ENCODE data around the gene NELL1.

Gene NELL1

DNA sequence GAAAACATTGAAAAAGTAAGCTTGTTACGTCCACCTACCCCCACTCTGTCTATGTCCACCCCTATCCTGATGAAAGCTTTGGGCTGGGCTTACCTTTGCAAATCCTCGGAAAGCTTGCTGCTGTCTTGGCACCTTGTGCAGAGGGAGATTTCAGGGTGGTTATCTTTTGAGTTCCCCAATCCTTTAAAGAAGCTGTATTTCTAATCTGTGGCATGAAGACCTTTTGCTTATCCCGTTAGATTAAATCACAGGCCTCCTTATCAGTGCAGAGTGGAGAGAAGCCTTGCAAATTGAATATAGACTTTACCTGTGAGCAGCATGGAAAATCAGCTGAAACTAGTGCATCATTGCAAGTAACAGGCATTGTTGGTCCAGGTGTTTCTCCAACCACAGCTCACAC is 942.9 kb downstream of the NELL1 start:
- TF ChIP-seq, protein P1, sequence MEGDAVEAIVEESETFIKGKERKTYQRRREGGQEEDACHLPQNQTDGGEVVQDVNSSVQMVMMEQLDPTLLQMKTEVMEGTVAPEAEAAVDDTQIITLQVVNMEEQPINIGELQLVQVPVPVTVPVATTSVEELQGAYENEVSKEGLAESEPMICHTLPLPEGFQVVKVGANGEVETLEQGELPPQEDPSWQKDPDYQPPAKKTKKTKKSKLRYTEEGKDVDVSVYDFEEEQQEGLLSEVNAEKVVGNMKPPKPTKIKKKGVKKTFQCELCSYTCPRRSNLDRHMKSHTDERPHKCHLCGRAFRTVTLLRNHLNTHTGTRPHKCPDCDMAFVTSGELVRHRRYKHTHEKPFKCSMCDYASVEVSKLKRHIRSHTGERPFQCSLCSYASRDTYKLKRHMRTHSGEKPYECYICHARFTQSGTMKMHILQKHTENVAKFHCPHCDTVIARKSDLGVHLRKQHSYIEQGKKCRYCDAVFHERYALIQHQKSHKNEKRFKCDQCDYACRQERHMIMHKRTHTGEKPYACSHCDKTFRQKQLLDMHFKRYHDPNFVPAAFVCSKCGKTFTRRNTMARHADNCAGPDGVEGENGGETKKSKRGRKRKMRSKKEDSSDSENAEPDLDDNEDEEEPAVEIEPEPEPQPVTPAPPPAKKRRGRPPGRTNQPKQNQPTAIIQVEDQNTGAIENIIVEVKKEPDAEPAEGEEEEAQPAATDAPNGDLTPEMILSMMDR (IDR thresholded peaks at IDR 0.05; ENCODE audit: low read depth, low read length): no peak
- H3K4me3 ChIP-seq (replicated peaks in 1 of 2; ENCODE audit: low read depth in 2 of 2, low read length in 2 of 2): no peak overlapping the region

DNA sequence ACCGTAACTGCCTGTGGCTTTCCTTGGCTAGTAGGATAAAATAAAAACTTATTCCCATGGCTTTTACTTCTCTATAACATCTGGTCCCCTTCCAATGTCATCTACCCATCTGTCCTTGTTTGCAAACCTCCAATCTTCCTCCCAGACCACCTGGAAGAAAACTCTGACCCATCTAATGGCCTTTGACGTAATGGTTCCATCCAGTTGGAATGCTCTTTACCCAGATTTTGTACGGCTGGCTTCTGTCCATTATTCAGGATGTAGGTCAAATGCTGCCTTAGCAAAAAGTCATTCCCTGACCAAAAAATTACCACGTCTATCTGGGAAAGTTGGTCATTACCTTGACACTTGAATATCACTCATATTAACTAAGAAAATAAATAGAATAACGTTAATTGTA is 945.6 kb downstream of the NELL1 start:
- TF ChIP-seq, protein P1 (IDR thresholded peaks at IDR 0.05; ENCODE audit: low read depth, low read length): no peak
- no peak for DNase-seq (ENCODE audit: low read depth in 2 of 2)
- H3K4me3 ChIP-seq (replicated peaks in 1 of 2; ENCODE audit: low read depth in 2 of 2, low read length in 2 of 2): no peak overlapping the region

More for the DNA sequence above, 942.9 kb downstream of the NELL1 start:
- no peak for DNase-seq (ENCODE audit: low read depth in 2 of 2)

DNA sequence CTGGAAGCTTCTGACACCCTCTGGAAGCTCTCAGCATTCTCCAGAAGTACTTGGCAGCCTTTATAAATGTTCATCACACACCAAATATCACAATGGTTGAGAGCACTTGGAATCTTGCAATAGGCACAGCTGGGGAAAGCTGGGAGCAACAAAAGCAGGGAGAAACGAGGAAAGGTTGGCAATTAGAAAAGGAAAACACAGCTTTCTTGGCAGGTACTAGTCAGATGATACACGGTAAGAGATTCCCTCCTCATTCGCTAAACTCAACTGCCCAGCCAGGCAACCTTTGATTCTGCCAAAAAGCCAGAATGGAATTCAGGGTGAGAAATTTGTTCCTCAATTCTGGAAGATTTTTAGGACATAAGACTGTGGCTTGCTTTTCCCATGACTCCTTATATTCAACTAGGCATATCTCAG is 946.6 kb downstream of the NELL1 start:
- TF ChIP-seq, protein P1 (IDR thresholded peaks at IDR 0.05; ENCODE audit: low read depth, low read length): no peak
- no peak overlapping the region for H3K4me3 ChIP-seq (replicated peaks in 1 of 2; ENCODE audit: low read depth in 2 of 2, low read length in 2 of 2)
- DNase-seq (ENCODE audit: low read depth in 2 of 2): no peak

DNA sequence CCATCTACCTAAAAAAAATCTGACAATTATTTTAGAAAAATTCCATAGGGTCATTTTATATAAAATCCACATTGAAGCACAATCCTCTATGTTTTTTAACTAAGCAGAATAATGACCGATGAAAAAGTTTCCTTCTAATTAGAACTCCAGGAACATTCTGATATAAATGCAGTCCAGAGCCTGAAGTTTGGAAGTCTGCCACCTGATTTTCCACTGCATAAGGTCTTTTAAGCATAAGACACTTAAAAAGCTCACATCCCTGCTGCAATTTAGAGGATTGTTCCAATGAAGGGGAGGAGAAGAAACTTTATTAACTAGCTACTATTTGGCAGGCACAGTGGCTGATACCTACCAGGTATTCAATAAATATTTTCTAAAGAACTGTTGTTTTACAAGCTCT is 953.2 kb downstream of the NELL1 start:
- no peak for DNase-seq (ENCODE audit: low read depth in 2 of 2)
- H3K4me3 ChIP-seq (replicated peaks in 1 of 2; ENCODE audit: low read depth in 2 of 2, low read length in 2 of 2): no peak overlapping the region
- TF ChIP-seq, protein P1 (IDR thresholded peaks at IDR 0.05; ENCODE audit: low read depth, low read length): no peak

DNA sequence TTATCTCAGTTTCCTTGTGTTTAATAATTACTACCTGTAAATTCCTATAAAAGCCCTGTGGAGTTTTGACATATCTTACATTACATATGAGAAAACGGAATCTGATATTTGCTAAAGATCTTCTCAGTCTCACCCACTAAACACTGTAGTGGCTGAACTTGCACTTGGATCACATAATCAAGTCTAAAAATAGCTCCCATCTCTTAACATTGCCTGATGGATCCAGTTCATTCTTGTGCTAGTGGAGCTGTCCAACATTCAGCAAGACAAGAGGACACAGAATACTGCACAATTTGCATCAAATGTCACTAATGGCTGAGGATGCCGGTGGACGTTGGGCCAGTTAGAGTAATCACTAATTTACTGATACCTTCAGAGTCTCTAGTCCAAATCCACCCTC is 953.6 kb downstream of the NELL1 start:
- no peak for DNase-seq (ENCODE audit: low read depth in 2 of 2)
- no peak overlapping the region for H3K4me3 ChIP-seq (replicated peaks in 1 of 2; ENCODE audit: low read depth in 2 of 2, low read length in 2 of 2)
- TF ChIP-seq, protein P1 (IDR thresholded peaks at IDR 0.05; ENCODE audit: low read depth, low read length): no peak

Data from cardiac fibroblast (primary cell).